MV-4-11 (cell line): ENCODE results near the gene GPS2.
A peak's percentile ranks its signal among the peaks of the same experiment; 100 is the strongest.

Experiments
- DNase-seq: peaks from one replicate; lab custom pipeline; 2025; lab: John Stamatoyannopoulos, UW

GPS2 gene

GRCh38 chr17:7317161-7317803 is 2.1 kb upstream of the GPS2 start:
- no peak for DNase-seq

GRCh38 chr17:7315570-7316235 is 543 bp upstream of the GPS2 start:
- no peak for DNase-seq

GRCh38 chr17:7313890-7314718 is 1.1 kb downstream of the GPS2 start:
- no peak for DNase-seq

- DNase-seq, result peak; percentile 22
These were observed 1.9 kb downstream of the GPS2 start for GRCh38 chr17:7313088-7313889.

- no peak for DNase-seq
These were observed 2.6 kb downstream of the GPS2 start for GRCh38 chr17:7312432-7313087.

GRCh38 chr17:7311110-7311705 is 4.0 kb downstream of the GPS2 start:
- no peak for DNase-seq

- no peak for DNase-seq
These were observed 5.5 kb downstream of the GPS2 start for GRCh38 chr17:7309628-7310027.

GRCh38 chr17:7308625-7309433 is 6.3 kb downstream of the GPS2 start:
- DNase-seq, result peak; percentile 72

GRCh38 chr17:7307686-7308624 is 7.2 kb downstream of the GPS2 start:
- no peak for DNase-seq

GRCh38 chr17:7306911-7307685 is 8.1 kb downstream of the GPS2 start, which contains the start of gene EIF5A:
EIF5A (plus strand) TSS chr17:7307628; CDS start chr17:7309636, 2,008 bp downstream.
- DNase-seq, result peak; percentile 100

GRCh38 chr17:7304179-7304578 is 11.0 kb downstream of the GPS2 start:
- no peak for DNase-seq

GRCh38 chr17:7296189-7296861 is 18.8 kb downstream of the GPS2 start:
- DNase-seq, result peak; percentile 77

GRCh38 chr17:7295230-7296180 is 19.7 kb downstream of the GPS2 start:
- no peak for DNase-seq

GRCh38 chr17:7294614-7295153 is 20.5 kb downstream of the GPS2 start, which contains the start of gene YBX2:
YBX2 (minus strand) TSS chr17:7294639; CDS start chr17:7294500, 139 bp downstream.
- DNase-seq, result peak; percentile 23

GRCh38 chr17:7293816-7294613 is 21.1 kb downstream of the GPS2 start:
- no peak for DNase-seq
